Lower leg skin (tissue), 3 donors: ENCODE data around the gene MRPL38.

ENCODE experiments used
- CTCF ChIP-seq, 3 donors: fragments of 450-650 bp; IDR thresholded peaks; one replicate each; pipeline ENCODE4 v1.5.1; 2016; ENCODE audit warnings: antibody characterized with exemption in 3 of 3, mild to moderate bottlenecking in 3 of 3, moderate library complexity in 2 of 3
- POLR2A ChIP-seq, 2 donors: fragments of 450-650 bp; IDR thresholded peaks; one replicate each; pipeline ENCODE4 v1.6.1; 2016 to 2017; ENCODE audit warnings: antibody characterized with exemption in 2 of 2, mild to moderate bottlenecking in 1 of 2, moderate library complexity in 1 of 2

GRCh38 chr17:75917917-75918445, 13.3 kb upstream of the MRPL38 start:
- no peak for TF ChIP-seq CTCF (IDR thresholded peaks at IDR 0.05)
- no peak for TF ChIP-seq POLR2A (IDR thresholded peaks at IDR 0.05)
